OCI-LY3 (cell line): ENCODE measurements around the gene CXorf65.

Experiments
- H2AFZ ChIP-seq: fragments of 200-600, 300-600 bp; shearing (Covaris generic); 2 replicates; pipeline ENCODE4 v1.6.0; 2014; ENCODE audit warnings: antibody characterized with exemption, low read depth, low read length
- H3K27ac ChIP-seq: fragments of 200-600, 300-600 bp; sonication (generic); 2 replicates; pipeline ENCODE4 v1.5.1; 2014; ENCODE audit warnings: mild to moderate bottlenecking, low read length, moderate library complexity, mixed read lengths
- H3K27me3 ChIP-seq: fragments of 200-600, 300-600 bp; sonication (generic); 2 replicates; pipeline ENCODE4 v1.6.1; 2014; ENCODE audit warnings: low read depth, low read length, mixed read lengths
- H3K36me3 ChIP-seq: fragments of 200-600, 300-600 bp; sonication (generic); replicated peaks from 2 replicates; pipeline ENCODE3; 2014; ENCODE audit warnings: low read depth, low read length, mixed read lengths
- H3K4me1 ChIP-seq: fragments of 300-600, 200-600 bp; sonication (generic); 2 replicates; pipeline ENCODE4 v1.6.1; 2014; ENCODE audit warnings: low read length, mixed read lengths
- H3K4me2 ChIP-seq: fragments of 200-600, 300-600 bp; sonication (generic); 2 replicates; pipeline ENCODE4 v1.6.1; 2014; ENCODE audit warnings: low read length, mixed read lengths
- H3K4me3 ChIP-seq: fragments of 300-600, 200-600 bp; sonication (generic); 2 replicates; pipeline ENCODE4 v1.5.1; 2014; ENCODE audit warnings: antibody characterized with exemption, mild to moderate bottlenecking, low read length, moderate library complexity
- H3K79me2 ChIP-seq: fragments of 300-600, 200-600 bp; shearing (Covaris generic); 2 replicates; pipeline ENCODE4 v1.6.1; 2014; ENCODE audit warnings: mild to moderate bottlenecking, low read length, mixed read lengths
- H3K9ac ChIP-seq: fragments of 300-600, 200-600 bp; shearing (Covaris generic); 2 replicates; pipeline ENCODE4 v1.6.0; 2014; ENCODE audit warnings: mild to moderate bottlenecking, low read length, moderate library complexity
- H3K9me3 ChIP-seq: fragments of 200-600, 300-600 bp; shearing (Covaris generic); 2 replicates; pipeline ENCODE4 v1.6.1; 2014; ENCODE audit warnings: low read length, mixed read lengths; ENCODE audit not compliant: insufficient read depth
- H4K20me1 ChIP-seq: fragments of 200-600, 300-600 bp; sonication (generic); 2 replicates; pipeline ENCODE4 v1.6.1; 2016; ENCODE audit warnings: low read length, mixed read lengths; ENCODE audit not compliant: insufficient read depth
- EZH2phosphoT487 ChIP-seq: fragments of 200-600 bp; shearing (Covaris generic); IDR thresholded peaks from 2 replicates; pipeline ENCODE4 v1.6.1; 2018; ENCODE audit warnings: antibody characterized with exemption, mixed run types, low read depth
- TF ChIP-seq, protein P1 (sequence below): fragments of 200-600, 300-600 bp; sonication (generic); IDR thresholded peaks from 2 replicates; pipeline ENCODE4 v1.5.1; 2014; ENCODE audit warnings: antibody characterized with exemption, low read length, low read depth

CXorf65 gene

GRCh38 chrX:71105628-71106027 lies 912 bp downstream of the CXorf65 start:
- no peak overlapping the region for H2AFZ ChIP-seq
- no peaks in the 10 kb centered on the region for H3K9me3 ChIP-seq
- H3K4me3 ChIP-seq: no peak overlapping the region
- no peaks in the 10 kb centered on the region for H4K20me1 ChIP-seq
- H3K4me2 ChIP-seq: no peak overlapping the region
- no peak for TF ChIP-seq EZH2phosphoT487
- TF ChIP-seq, protein P1, sequence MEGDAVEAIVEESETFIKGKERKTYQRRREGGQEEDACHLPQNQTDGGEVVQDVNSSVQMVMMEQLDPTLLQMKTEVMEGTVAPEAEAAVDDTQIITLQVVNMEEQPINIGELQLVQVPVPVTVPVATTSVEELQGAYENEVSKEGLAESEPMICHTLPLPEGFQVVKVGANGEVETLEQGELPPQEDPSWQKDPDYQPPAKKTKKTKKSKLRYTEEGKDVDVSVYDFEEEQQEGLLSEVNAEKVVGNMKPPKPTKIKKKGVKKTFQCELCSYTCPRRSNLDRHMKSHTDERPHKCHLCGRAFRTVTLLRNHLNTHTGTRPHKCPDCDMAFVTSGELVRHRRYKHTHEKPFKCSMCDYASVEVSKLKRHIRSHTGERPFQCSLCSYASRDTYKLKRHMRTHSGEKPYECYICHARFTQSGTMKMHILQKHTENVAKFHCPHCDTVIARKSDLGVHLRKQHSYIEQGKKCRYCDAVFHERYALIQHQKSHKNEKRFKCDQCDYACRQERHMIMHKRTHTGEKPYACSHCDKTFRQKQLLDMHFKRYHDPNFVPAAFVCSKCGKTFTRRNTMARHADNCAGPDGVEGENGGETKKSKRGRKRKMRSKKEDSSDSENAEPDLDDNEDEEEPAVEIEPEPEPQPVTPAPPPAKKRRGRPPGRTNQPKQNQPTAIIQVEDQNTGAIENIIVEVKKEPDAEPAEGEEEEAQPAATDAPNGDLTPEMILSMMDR: no peak
- peaks cover 8% of the 10 kb centered on the region for H3K79me2 ChIP-seq
- H3K4me1 ChIP-seq: peaks cover 16% of the 10 kb centered on the region
- no peaks in the 10 kb centered on the region for H3K27me3 ChIP-seq
- no peak overlapping the region for H3K9ac ChIP-seq
- H3K36me3 ChIP-seq: peaks cover 24% of the 10 kb centered on the region
- H3K27ac ChIP-seq: no peak overlapping the region

DNA sequence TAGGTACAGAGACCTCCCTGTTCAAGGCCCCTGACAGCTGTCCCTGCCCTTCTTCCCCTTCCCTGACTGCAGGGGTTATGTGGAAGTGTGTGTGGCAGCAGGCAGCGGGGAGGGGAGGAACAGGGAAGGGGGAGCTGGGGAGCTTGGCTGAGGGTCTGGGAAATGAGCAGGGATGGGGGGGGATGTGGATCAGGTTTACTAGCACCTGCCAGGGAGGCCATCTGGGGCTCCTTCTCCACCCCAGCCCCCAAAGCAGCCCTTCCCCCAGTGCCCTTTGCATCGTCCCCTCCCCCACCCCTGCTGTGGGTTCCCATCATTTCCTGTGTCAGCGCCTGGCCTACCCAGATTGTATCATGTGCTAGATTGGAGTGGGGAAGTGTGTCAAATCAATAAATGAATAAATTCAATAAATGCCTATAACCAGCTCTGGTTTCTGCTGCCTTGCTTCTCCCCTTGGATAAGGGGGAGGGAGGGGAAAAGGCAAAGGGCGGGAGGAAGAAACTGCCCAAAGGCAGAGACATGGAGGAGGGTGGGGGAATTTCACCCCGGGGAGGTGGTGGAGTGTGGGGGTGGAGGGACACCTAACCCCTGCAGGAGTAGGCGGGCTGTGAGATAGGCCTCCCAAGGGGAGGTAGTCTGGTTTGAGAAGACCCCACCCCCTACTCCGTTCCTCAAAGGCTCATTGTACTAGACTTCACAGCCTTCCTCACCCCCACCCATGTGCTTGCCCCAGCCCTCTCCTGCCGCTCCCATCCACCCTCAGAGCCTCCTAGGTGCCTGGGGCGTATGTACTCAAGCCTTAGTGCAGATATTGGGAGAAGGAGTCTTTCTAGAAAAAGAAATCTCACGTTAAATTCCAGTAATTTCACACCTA lies 3.2 kb downstream of the CXorf65 start:
- Histone ChIP-seq H3K36me3 (peaks cover 10% of the 10 kb centered on the region), H3K9me3 (no peaks in the 10 kb centered on the region), H3K79me2 (no peaks in the 10 kb centered on the region), H2AFZ (no peak overlapping the region), H3K4me1 (peaks cover 15% of the 10 kb centered on the region), H3K27ac (no peak overlapping the region), H3K4me2 (0 out of 2 replicates have a peak overlapping the region, but pooled peaks have one; percentile 7), H3K9ac (no peak overlapping the region), H4K20me1 (no peaks in the 10 kb centered on the region), H3K27me3 (no peaks in the 10 kb centered on the region), H3K4me3 (no peak overlapping the region)
- no peak for TF ChIP-seq EZH2phosphoT487
- TF ChIP-seq, protein P1: no peak

GRCh38 chrX:71102292-71102691 lies 4.2 kb downstream of the CXorf65 start:
- Histone ChIP-seq H3K79me2 (no peaks in the 10 kb centered on the region), H3K27ac (no peak overlapping the region), H3K9ac (no peak overlapping the region), H3K4me2 (no peak overlapping the region), H4K20me1 (no peaks in the 10 kb centered on the region), H3K27me3 (no peaks in the 10 kb centered on the region), H3K9me3 (no peaks in the 10 kb centered on the region), H2AFZ (no peak overlapping the region), H3K36me3 (peaks cover 1% of the 10 kb centered on the region), H3K4me3 (no peak overlapping the region), H3K4me1 (peaks cover 15% of the 10 kb centered on the region)
- TF ChIP-seq, protein P1: no peak
- TF ChIP-seq EZH2phosphoT487: no peak

- Histone ChIP-seq H3K4me2 (no peak overlapping the region), H3K36me3 (no peaks in the 10 kb centered on the region), H3K27ac (no peak overlapping the region), H4K20me1 (no peaks in the 10 kb centered on the region), H3K9ac (no peak overlapping the region), H3K79me2 (no peaks in the 10 kb centered on the region), H3K9me3 (no peaks in the 10 kb centered on the region), H3K27me3 (no peaks in the 10 kb centered on the region), H3K4me1 (peaks cover 15% of the 10 kb centered on the region), H2AFZ (no peak overlapping the region), H3K4me3 (no peak overlapping the region)
- TF ChIP-seq, protein P1: no peak
- TF ChIP-seq EZH2phosphoT487: no peak
Observed at GRCh38 chrX:71100581-71101505, 5.7 kb downstream of the CXorf65 start.
